HepG2 (cell line): ENCODE data around the gene HRC. TPM values are rescaled to one million over a fixed set of nuclear protein-coding genes. Genes with fewer than 3 reads are reported as not detected.

Source experiments
- MIER2 ChIP-seq: IDR thresholded peaks from 2 replicates; pipeline ENCODE4 v1.6.1; 2016; ENCODE audit warnings: missing biosample characterization, missing genetic modification reagents
- SRY ChIP-seq: sonication (generic); formaldehyde crosslinking; IDR thresholded peaks from 2 replicates; pipeline ENCODE4 v1.8.0; 2022; ENCODE audit warnings: mild to moderate bottlenecking, missing genetic modification reagents
- ZHX2 ChIP-seq, 2 experiments: sonication (generic) in 1 of 2; formaldehyde crosslinking in 1 of 2; IDR thresholded peaks; 2 replicates each; pipeline versions ENCODE4 v1.6.1 to v1.9.0; 2014 to 2022; ENCODE audit warnings: antibody characterized with exemption in 1 of 2, borderline replicate concordance in 1 of 2, inconsistent platforms in 1 of 2, low read depth in 1 of 2, missing genetic modification reagents in 1 of 2
- ZMYM3 ChIP-seq: sonication (generic); formaldehyde crosslinking; IDR thresholded peaks from 2 replicates; pipeline ENCODE4 v1.5.1; 2020; ENCODE audit warnings: mild to moderate bottlenecking, missing genetic modification reagents
- ZNF362 ChIP-seq: sonication (generic); formaldehyde crosslinking; IDR thresholded peaks from 2 replicates; pipeline ENCODE4 v1.4.0; 2020; ENCODE audit warnings: missing genetic modification reagents, mild to moderate bottlenecking, borderline replicate concordance
- ZNF790 ChIP-seq: sonication (generic); formaldehyde crosslinking; IDR thresholded peaks from 2 replicates; pipeline ENCODE4 v1.8.0; 2022; ENCODE audit warnings: missing genetic modification reagents, mild to moderate bottlenecking, borderline replicate concordance
- ZSCAN22 ChIP-seq: sonication (generic); formaldehyde crosslinking; IDR thresholded peaks from 2 replicates; pipeline ENCODE4 v1.4.0; 2020; ENCODE audit warnings: mild to moderate bottlenecking, missing genetic modification reagents
- polyA plus RNA-seq, 8 experiments: library from polyadenylated mRNA; depleted of rRNA in 3 of 8; stranded (reverse) in 7 of 8; unstranded in 1 of 8; fragments of >200 nt; fragmentation: Illumina TruSeq in 4 of 8; extraction: Trizol in 4 of 8; gene quantifications; 2 replicates each; pipeline versions ENCODE4 v1.2.1 to v1.2.3, GENCODE V29; 2011 to 2016; ENCODE audit warnings: low read depth in 4 of 8, missing spikeins in 1 of 8, mixed read lengths in 1 of 8; ENCODE audit not compliant: insufficient read depth in 1 of 8
- total RNA-seq, 5 experiments: library from RNA; depleted of rRNA; stranded (reverse); fragments of >200 nt; fragmentation: Illumina TruSeq; extraction: Trizol; gene quantifications; 2 replicates each; pipeline ENCODE4 v1.2.3, GENCODE V29; 2016; ENCODE audit warnings: low read depth in 1 of 5
- TF ChIP-seq, protein P1 (sequence below): sonication (generic); formaldehyde crosslinking; IDR thresholded peaks from one replicate; pipeline ENCODE4 v1.5.1; 2020; ENCODE audit warnings: mild to moderate bottlenecking, missing genetic modification reagents; ENCODE audit errors: not compliant biosample characterization

HRC gene
- total and polyA plus RNA-seq, 2 of the 13 experiments (the other 11 are each of a cell fraction or from before 2014, with no cell fraction given): 3.6 to 15.4 TPM

- no peak for TF ChIP-seq ZNF362
- no peak for TF ChIP-seq SRY
- peak; percentile 66; the same call in 1 of the 2 replicates for TF ChIP-seq ZNF790 (CRISPR knock-in tag)
- TF ChIP-seq, protein P1, sequence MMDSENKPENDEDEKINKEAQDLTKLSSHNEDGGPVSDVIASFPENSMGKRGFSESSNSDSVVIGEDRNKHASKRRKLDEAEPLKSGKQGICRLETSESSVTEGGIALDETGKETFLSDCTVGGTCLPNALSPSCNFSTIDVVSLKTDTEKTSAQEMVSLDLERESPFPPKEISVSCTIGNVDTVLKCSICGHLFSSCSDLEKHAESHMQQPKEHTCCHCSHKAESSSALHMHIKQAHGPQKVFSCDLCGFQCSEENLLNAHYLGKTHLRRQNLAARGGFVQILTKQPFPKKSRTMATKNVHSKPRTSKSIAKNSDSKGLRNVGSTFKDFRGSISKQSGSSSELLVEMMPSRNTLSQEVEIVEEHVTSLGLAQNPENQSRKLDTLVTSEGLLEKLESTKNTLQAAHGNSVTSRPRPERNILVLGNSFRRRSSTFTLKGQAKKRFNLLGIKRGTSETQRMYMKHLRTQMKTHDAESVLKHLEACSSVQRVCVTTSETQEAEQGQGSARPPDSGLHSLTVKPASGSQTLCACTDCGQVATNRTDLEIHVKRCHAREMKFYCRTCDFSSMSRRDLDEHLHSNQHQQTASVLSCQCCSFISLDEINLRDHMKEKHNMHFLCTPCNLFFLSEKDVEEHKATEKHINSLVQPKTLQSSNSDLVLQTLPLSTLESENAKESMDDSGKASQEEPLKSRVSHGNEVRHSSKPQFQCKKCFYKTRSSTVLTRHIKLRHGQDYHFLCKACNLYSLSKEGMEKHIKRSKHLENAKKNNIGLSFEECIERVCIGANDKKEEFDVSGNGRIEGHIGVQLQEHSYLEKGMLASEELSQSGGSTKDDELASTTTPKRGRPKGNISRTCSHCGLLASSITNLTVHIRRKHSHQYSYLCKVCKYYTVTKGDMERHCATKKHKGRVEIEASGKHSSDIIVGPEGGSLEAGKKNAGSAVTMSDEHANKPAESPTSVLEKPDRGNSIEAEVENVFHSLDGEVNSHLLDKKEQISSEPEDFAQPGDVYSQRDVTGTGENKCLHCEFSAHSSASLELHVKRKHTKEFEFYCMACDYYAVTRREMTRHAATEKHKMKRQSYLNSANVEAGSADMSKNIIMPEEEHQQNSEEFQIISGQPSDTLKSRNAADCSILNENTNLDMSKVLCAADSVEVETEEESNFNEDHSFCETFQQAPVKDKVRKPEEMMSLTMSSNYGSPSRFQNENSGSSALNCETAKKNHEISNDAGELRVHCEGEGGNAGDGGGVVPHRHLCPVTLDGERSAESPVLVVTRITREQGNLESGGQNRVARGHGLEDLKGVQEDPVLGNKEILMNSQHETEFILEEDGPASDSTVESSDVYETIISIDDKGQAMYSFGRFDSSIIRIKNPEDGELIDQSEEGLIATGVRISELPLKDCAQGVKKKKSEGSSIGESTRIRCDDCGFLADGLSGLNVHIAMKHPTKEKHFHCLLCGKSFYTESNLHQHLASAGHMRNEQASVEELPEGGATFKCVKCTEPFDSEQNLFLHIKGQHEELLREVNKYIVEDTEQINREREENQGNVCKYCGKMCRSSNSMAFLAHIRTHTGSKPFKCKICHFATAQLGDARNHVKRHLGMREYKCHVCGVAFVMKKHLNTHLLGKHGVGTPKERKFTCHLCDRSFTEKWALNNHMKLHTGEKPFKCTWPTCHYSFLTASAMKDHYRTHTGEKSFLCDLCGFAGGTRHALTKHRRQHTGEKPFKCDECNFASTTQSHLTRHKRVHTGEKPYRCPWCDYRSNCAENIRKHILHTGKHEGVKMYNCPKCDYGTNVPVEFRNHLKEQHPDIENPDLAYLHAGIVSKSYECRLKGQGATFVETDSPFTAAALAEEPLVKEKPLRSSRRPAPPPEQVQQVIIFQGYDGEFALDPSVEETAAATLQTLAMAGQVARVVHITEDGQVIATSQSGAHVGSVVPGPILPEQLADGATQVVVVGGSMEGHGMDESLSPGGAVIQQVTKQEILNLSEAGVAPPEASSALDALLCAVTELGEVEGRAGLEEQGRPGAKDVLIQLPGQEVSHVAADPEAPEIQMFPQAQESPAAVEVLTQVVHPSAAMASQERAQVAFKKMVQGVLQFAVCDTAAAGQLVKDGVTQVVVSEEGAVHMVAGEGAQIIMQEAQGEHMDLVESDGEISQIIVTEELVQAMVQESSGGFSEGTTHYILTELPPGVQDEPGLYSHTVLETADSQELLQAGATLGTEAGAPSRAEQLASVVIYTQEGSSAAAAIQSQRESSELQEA (CRISPR knock-in tag): peak; percentile 52
- no peak for TF ChIP-seq ZHX2 (IDR thresholded peaks at IDR 0.05; ENCODE audit: low read depth)
- TF ChIP-seq ZHX2 (CRISPR knock-in tag; IDR thresholded peaks at IDR 0.05; ENCODE audit: borderline replicate concordance): no peak
- 0 out of 2 replicates have a peak, but pooled peaks have one; percentile 42 for TF ChIP-seq ZMYM3
- no peak for TF ChIP-seq ZSCAN22
- 0 out of 2 replicates have a peak, but pooled peaks have one; percentile 48 for TF ChIP-seq MIER2 (CRISPR knock-in tag)
Measured at GRCh38 chr19:49113762-49114629, 41.2 kb downstream of the HRC start, which contains the start of gene LIN7B (continued).
